ENCODE measurements around the gene GEMIN7.
"Not testable (repeated sequence)": the region's sequence is repeated elsewhere in the genome, so short reads cannot be mapped to it uniquely, and the experiment has no call there.

The GEMIN7 gene

GRCh38 chr19:45115809-45116615 lies 37.0 kb downstream of the GEMIN7 start:
- no peak overlapping the region for H3K4me3 ChIP-seq (ENCODE audit: low read depth, low read length)
- no peak for TF ChIP-seq CTCF (IDR thresholded peaks at IDR 0.05; ENCODE audit: control insufficient read depth, extremely low read depth, insufficient read depth)
- no peak for DNase-seq (ENCODE audit: low read depth)

- H3K4me3 ChIP-seq (ENCODE audit: low read depth, low read length) = no peak overlapping the region
- TF ChIP-seq CTCF (IDR thresholded peaks at IDR 0.05; ENCODE audit: control insufficient read depth, extremely low read depth, insufficient read depth) = no peak
- DNase-seq (ENCODE audit: low read depth) = no peak
Observed at GRCh38 chr19:45117167-45117594, 38.1 kb downstream of the GEMIN7 start.

GRCh38 chr19:45117671-45118070 lies 38.6 kb downstream of the GEMIN7 start:
- H3K4me3 ChIP-seq (ENCODE audit: low read depth, low read length) = no peak overlapping the region
- no peak for DNase-seq (ENCODE audit: low read depth)
- no peak for TF ChIP-seq CTCF (IDR thresholded peaks at IDR 0.05; ENCODE audit: control insufficient read depth, extremely low read depth, insufficient read depth)

GRCh38 chr19:45118106-45118505 lies 39.0 kb downstream of the GEMIN7 start:
- no peak overlapping the region for H3K4me3 ChIP-seq (ENCODE audit: low read depth, low read length)
- no peak for DNase-seq (ENCODE audit: low read depth)
- TF ChIP-seq CTCF (IDR thresholded peaks at IDR 0.05; ENCODE audit: control insufficient read depth, extremely low read depth, insufficient read depth) = no peak

- DNase-seq (ENCODE audit: low read depth); H3K4me3 ChIP-seq (ENCODE audit: low read depth, low read length): not testable (repeated sequence)
Observed at GRCh38 chr19:45118591-45119355, 39.7 kb downstream of the GEMIN7 start.

GRCh38 chr19:45119582-45119981 lies 40.5 kb downstream of the GEMIN7 start:
- no peak for TF ChIP-seq CTCF (IDR thresholded peaks at IDR 0.05; ENCODE audit: control insufficient read depth, extremely low read depth, insufficient read depth)
- DNase-seq (ENCODE audit: low read depth) = no peak
- H3K4me3 ChIP-seq (ENCODE audit: low read depth, low read length) = no peak overlapping the region

GRCh38 chr19:45121827-45122345 lies 42.8 kb downstream of the GEMIN7 start:
- no peak for DNase-seq (ENCODE audit: low read depth)
- TF ChIP-seq CTCF (IDR thresholded peaks at IDR 0.05; ENCODE audit: control insufficient read depth, extremely low read depth, insufficient read depth) = no peak
- no peak overlapping the region for H3K4me3 ChIP-seq (ENCODE audit: low read depth, low read length)
